ENCODE data around the gene SNCAIP.

Gene SNCAIP

DNA sequence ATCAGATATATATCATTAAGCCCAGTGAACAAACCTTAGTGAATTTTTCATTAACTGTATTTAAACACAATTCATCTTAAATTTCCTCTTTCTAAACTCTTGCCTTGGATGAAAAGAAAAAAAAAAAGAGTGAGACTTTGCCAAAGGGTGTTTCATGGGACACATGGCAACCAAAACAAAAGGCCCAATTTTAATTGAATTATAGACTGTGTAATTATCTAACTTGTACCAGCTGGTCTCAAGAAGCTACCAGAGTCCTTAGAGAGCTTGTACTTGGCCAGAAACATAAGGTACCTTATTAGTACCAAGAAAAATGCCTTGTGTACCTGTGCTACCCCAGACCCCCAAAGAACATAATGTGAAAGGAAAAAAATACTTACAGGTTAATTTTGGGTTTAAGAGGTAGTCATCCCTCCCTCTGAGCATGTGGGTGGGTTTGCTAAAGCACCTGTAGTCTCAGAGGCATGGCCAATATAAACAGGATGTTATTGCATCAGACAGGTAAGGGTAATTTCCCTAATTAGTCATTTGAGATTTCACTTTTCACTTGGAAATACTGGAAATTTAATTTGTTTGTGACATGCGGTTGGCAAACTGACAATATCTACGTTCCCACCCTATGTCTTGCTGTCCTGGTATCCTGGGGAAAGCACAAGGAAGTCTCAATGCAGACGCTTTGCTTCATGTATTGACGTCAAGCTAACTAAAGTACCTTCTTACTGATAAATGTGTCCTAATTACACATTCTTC, 90.1 kb downstream of the SNCAIP start:
- DNase-seq (ENCODE audit: low read depth) = no peak
- TF ChIP-seq MYC (IDR thresholded peaks at IDR 0.05; ENCODE audit: low read depth, low read length) (no peak), POLR2A (IDR thresholded peaks at IDR 0.05; ENCODE audit: extremely low read depth, insufficient read length) (no peak)
- TF ChIP-seq, protein P1, sequence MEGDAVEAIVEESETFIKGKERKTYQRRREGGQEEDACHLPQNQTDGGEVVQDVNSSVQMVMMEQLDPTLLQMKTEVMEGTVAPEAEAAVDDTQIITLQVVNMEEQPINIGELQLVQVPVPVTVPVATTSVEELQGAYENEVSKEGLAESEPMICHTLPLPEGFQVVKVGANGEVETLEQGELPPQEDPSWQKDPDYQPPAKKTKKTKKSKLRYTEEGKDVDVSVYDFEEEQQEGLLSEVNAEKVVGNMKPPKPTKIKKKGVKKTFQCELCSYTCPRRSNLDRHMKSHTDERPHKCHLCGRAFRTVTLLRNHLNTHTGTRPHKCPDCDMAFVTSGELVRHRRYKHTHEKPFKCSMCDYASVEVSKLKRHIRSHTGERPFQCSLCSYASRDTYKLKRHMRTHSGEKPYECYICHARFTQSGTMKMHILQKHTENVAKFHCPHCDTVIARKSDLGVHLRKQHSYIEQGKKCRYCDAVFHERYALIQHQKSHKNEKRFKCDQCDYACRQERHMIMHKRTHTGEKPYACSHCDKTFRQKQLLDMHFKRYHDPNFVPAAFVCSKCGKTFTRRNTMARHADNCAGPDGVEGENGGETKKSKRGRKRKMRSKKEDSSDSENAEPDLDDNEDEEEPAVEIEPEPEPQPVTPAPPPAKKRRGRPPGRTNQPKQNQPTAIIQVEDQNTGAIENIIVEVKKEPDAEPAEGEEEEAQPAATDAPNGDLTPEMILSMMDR (IDR thresholded peaks at IDR 0.05; ENCODE audit: low read depth, low read length) = no peak
- TF ChIP-seq, protein P2, sequence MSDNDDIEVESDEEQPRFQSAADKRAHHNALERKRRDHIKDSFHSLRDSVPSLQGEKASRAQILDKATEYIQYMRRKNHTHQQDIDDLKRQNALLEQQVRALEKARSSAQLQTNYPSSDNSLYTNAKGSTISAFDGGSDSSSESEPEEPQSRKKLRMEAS (IDR thresholded peaks at IDR 0.05; ENCODE audit: low read depth, low read length) = no peak

DNA sequence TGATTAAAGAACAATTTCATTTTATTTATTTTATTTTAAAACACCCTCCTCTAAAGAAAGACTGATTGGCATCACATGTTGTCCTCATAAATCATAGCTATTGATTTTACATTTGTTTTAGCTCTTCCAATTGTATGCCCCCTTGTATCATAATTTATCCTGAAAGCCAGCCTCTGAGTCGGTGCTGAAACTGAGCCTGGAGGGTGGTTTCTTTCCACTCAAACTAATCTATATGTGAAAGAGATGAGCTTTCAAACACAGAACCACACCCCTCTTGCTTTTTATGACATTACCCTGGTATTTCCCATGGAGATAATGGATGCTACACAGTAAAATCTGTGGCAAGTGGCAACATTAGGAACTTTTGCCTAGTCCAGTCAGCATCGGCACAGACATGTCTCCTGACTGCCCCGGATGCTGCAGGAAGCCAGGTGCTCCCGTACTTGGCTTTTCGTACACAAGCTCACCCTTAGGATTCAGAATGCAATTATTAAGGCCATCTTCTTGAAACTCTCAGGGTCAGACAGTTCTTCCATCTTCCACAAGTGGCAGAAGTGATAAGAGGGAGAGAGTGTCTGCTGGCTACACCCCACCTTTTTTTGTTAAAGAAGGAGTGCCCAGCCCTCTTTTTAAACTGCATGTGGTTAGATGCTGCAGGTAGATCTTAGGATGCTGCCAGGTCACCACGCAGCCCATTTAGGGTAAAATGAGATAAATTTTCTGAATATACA, 91.1 kb downstream of the SNCAIP start:
- TF ChIP-seq, protein P2 (IDR thresholded peaks at IDR 0.05; ENCODE audit: low read depth, low read length) = no peak
- TF ChIP-seq POLR2A (IDR thresholded peaks at IDR 0.05; ENCODE audit: extremely low read depth, insufficient read length) (no peak), MYC (IDR thresholded peaks at IDR 0.05; ENCODE audit: low read depth, low read length) (no peak)
- TF ChIP-seq, protein P1 (IDR thresholded peaks at IDR 0.05; ENCODE audit: low read depth, low read length) = no peak
- DNase-seq (ENCODE audit: low read depth) = no peak
- H3K4me3 ChIP-seq (ENCODE audit: low read depth, low read length) = no peak overlapping the region

More for the DNA sequence above, 90.1 kb downstream of the SNCAIP start:
- H3K4me3 ChIP-seq (ENCODE audit: low read depth, low read length) = no peak overlapping the region

DNA sequence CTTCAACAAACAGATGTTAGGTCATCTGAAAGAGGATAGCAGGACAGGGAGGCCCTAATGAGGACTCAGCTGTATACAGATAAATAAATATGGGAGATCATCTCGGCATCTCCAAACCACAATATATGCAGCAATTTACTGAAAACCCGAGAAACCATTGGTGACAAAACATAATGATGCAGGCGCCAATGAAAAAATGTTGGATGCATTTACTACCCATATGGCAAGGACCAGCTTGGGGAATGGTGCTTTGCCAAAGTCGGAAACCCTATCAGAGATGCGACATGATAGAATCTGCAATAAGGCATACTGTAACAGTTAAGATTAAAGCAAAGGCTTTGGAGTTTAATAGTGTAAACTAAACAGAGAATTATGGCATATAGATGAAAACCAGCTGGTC, 92.0 kb downstream of the SNCAIP start:
- no peak for TF ChIP-seq POLR2A (IDR thresholded peaks at IDR 0.05; ENCODE audit: extremely low read depth, insufficient read length)
- no peak for TF ChIP-seq MYC (IDR thresholded peaks at IDR 0.05; ENCODE audit: low read depth, low read length)
- TF ChIP-seq, protein P2 (IDR thresholded peaks at IDR 0.05; ENCODE audit: low read depth, low read length) = no peak
- TF ChIP-seq, protein P1 (IDR thresholded peaks at IDR 0.05; ENCODE audit: low read depth, low read length) = no peak
- no peak for DNase-seq (ENCODE audit: low read depth)
- H3K4me3 ChIP-seq (ENCODE audit: low read depth, low read length) = no peak overlapping the region

DNA sequence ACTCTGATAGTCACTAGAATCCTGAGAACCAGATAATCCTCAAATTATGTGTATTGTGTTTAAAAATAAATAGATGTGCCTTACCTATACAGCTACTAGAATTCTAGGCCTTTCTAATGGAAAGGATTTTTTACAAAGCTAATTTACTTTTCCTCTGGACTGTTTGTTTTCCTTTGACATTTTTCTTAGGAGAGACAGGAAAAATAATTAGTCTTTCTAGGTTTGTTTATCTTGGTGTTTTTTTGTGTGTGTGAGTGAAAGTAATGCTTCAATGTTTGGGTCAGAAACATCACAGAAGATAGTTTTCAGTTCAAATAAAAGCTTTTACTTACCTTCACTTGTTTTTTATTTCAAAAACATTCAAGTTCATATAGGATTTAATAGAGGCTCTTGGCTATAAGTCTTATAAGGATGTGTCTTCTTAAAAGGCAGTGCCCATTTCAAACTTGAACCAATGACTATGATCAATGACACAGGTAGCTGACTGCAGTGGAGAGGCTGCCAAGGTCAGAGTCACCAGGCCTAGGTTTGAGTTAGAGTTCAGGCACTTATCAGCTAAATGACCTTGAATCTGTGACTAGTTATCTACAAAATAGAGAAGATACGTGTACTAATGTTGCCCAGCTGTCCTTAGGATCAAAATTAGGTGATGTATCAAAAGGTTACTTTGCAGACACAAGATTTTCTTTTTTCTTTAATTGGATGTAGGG, 92.8 kb downstream of the SNCAIP start:
- no peak for DNase-seq (ENCODE audit: low read depth)
- TF ChIP-seq POLR2A (IDR thresholded peaks at IDR 0.05; ENCODE audit: extremely low read depth, insufficient read length) = no peak
- no peak overlapping the region for H3K4me3 ChIP-seq (ENCODE audit: low read depth, low read length)

DNA sequence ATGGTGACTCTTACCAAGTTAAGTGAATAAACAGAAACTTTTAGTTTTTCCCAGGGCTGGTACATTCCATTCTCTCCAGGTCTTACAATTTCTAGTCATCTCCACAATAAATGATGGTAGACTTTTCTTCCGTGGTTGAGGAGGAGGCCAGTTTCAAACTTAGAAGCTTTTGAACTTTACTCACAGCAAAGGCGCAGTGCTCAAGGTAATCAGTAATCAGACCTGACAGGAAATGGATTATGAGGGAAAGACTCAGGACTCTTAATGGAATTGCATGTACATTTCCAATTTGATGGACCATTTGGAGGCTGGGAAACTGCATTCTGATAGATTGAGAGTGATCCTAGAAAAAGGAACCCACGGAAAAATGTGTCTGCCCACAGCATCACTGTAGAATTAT, 93.7 kb downstream of the SNCAIP start:
- DNase-seq (ENCODE audit: low read depth) = no peak
- TF ChIP-seq, protein P1 (IDR thresholded peaks at IDR 0.05; ENCODE audit: low read depth, low read length) = no peak
- TF ChIP-seq POLR2A (IDR thresholded peaks at IDR 0.05; ENCODE audit: extremely low read depth, insufficient read length) (no peak), MYC (IDR thresholded peaks at IDR 0.05; ENCODE audit: low read depth, low read length) (no peak)
- TF ChIP-seq, protein P2 (IDR thresholded peaks at IDR 0.05; ENCODE audit: low read depth, low read length) = no peak
- no peak overlapping the region for H3K4me3 ChIP-seq (ENCODE audit: low read depth, low read length)

DNA sequence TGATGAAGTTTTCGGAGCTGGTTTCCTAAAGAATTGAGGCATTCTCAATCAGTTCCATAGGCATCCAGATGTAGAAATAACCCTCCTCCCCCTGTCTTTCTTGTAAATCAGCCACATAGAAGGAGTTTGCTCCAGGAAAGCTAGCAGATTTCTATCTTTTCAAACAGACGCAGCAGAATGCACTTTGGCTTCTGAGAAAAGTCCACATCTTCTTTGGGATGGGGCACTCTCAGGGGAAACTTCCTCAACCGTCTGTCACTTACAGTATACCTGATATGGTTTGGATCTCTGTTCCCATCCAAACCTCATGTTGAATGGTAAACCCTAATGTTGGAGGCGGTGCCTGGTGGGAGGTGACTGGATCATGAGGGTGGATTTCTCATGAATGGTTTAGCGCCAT, 94.1 kb downstream of the SNCAIP start:
- TF ChIP-seq MYC (IDR thresholded peaks at IDR 0.05; ENCODE audit: low read depth, low read length) (no peak), POLR2A (IDR thresholded peaks at IDR 0.05; ENCODE audit: extremely low read depth, insufficient read length) (no peak)
- TF ChIP-seq, protein P2 (IDR thresholded peaks at IDR 0.05; ENCODE audit: low read depth, low read length) = no peak
- TF ChIP-seq, protein P1 (IDR thresholded peaks at IDR 0.05; ENCODE audit: low read depth, low read length) = no peak
- H3K4me3 ChIP-seq (ENCODE audit: low read depth, low read length) = no peak overlapping the region
- no peak for DNase-seq (ENCODE audit: low read depth)
